ENCODE measurements around the gene BBS12. TPM values are rescaled to one million over a fixed set of nuclear protein-coding genes. Genes with fewer than 3 reads are reported as not detected.

Gene BBS12
- total and polyA plus RNA-seq, 9 of the 15 experiments (the other 6 are each of a cell fraction or from before 2014, with no cell fraction given), result 2.7 to 6.5 (median 3.3) TPM

- TF ChIP-seq, protein P1, sequence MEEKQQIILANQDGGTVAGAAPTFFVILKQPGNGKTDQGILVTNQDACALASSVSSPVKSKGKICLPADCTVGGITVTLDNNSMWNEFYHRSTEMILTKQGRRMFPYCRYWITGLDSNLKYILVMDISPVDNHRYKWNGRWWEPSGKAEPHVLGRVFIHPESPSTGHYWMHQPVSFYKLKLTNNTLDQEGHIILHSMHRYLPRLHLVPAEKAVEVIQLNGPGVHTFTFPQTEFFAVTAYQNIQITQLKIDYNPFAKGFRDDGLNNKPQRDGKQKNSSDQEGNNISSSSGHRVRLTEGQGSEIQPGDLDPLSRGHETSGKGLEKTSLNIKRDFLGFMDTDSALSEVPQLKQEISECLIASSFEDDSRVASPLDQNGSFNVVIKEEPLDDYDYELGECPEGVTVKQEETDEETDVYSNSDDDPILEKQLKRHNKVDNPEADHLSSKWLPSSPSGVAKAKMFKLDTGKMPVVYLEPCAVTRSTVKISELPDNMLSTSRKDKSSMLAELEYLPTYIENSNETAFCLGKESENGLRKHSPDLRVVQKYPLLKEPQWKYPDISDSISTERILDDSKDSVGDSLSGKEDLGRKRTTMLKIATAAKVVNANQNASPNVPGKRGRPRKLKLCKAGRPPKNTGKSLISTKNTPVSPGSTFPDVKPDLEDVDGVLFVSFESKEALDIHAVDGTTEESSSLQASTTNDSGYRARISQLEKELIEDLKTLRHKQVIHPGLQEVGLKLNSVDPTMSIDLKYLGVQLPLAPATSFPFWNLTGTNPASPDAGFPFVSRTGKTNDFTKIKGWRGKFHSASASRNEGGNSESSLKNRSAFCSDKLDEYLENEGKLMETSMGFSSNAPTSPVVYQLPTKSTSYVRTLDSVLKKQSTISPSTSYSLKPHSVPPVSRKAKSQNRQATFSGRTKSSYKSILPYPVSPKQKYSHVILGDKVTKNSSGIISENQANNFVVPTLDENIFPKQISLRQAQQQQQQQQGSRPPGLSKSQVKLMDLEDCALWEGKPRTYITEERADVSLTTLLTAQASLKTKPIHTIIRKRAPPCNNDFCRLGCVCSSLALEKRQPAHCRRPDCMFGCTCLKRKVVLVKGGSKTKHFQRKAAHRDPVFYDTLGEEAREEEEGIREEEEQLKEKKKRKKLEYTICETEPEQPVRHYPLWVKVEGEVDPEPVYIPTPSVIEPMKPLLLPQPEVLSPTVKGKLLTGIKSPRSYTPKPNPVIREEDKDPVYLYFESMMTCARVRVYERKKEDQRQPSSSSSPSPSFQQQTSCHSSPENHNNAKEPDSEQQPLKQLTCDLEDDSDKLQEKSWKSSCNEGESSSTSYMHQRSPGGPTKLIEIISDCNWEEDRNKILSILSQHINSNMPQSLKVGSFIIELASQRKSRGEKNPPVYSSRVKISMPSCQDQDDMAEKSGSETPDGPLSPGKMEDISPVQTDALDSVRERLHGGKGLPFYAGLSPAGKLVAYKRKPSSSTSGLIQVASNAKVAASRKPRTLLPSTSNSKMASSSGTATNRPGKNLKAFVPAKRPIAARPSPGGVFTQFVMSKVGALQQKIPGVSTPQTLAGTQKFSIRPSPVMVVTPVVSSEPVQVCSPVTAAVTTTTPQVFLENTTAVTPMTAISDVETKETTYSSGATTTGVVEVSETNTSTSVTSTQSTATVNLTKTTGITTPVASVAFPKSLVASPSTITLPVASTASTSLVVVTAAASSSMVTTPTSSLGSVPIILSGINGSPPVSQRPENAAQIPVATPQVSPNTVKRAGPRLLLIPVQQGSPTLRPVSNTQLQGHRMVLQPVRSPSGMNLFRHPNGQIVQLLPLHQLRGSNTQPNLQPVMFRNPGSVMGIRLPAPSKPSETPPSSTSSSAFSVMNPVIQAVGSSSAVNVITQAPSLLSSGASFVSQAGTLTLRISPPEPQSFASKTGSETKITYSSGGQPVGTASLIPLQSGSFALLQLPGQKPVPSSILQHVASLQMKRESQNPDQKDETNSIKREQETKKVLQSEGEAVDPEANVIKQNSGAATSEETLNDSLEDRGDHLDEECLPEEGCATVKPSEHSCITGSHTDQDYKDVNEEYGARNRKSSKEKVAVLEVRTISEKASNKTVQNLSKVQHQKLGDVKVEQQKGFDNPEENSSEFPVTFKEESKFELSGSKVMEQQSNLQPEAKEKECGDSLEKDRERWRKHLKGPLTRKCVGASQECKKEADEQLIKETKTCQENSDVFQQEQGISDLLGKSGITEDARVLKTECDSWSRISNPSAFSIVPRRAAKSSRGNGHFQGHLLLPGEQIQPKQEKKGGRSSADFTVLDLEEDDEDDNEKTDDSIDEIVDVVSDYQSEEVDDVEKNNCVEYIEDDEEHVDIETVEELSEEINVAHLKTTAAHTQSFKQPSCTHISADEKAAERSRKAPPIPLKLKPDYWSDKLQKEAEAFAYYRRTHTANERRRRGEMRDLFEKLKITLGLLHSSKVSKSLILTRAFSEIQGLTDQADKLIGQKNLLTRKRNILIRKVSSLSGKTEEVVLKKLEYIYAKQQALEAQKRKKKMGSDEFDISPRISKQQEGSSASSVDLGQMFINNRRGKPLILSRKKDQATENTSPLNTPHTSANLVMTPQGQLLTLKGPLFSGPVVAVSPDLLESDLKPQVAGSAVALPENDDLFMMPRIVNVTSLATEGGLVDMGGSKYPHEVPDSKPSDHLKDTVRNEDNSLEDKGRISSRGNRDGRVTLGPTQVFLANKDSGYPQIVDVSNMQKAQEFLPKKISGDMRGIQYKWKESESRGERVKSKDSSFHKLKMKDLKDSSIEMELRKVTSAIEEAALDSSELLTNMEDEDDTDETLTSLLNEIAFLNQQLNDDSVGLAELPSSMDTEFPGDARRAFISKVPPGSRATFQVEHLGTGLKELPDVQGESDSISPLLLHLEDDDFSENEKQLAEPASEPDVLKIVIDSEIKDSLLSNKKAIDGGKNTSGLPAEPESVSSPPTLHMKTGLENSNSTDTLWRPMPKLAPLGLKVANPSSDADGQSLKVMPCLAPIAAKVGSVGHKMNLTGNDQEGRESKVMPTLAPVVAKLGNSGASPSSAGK (IDR thresholded peaks at IDR 0.05), result peak; percentile 40
- TF ChIP-seq L3MBTL2 (IDR thresholded peaks at IDR 0.05) (peak; percentile 53), ZNF696 (CRISPR knock-in tag; conservative IDR thresholded peaks at IDR 0.05) (no peak), ATF7 (IDR thresholded peaks at IDR 0.05) (peak; percentile 84), CTBP1 (IDR thresholded peaks at IDR 0.05; ENCODE audit: borderline replicate concordance) (0 out of 2 replicates have a peak, but pooled peaks have one; percentile 16), XRCC3 (IDR thresholded peaks at IDR 0.05) (no peak), TCF3 (CRISPR knock-in tag; IDR thresholded peaks at IDR 0.05) (peak; percentile 61), DMBX1 (CRISPR knock-in tag; IDR thresholded peaks at IDR 0.05; ENCODE audit: borderline replicate concordance) (peak; percentile 22; the same call in 1 of the 2 replicates), ZNF589 (CRISPR knock-in tag; IDR thresholded peaks at IDR 0.05; ENCODE audit: low read depth) (peak; percentile 63; the same call in 1 of the 2 replicates), JUND (IDR thresholded peaks at IDR 0.05; ENCODE audit: borderline replicate concordance, low read depth, low read length) (peak; percentile 79), JUND (tag; IDR thresholded peaks at IDR 0.05; ENCODE audit: borderline replicate concordance, low read depth, low read length) (peak; percentile 80; the same call in 1 of the 3 replicates), NCOA2 (IDR thresholded peaks at IDR 0.05; ENCODE audit: partially characterized antibody in 2 of 2) (peak in 1 of 2 experiments; percentile 10), TEAD4 (IDR thresholded peaks at IDR 0.05; ENCODE audit: low read length) (peak; percentile 64), TEAD4 (CRISPR knock-in tag; IDR thresholded peaks at IDR 0.05; ENCODE audit: borderline replicate concordance) (no peak), SP2 (IDR thresholded peaks at IDR 0.05; ENCODE audit: extremely low read depth, low read depth, low read length, poor library complexity, severe bottlenecking) (no peak), ILF3 (IDR thresholded peaks at IDR 0.05; ENCODE audit: borderline replicate concordance) (no peak), KDM1A (IDR thresholded peaks at IDR 0.05) (peak; percentile 41 to 50; a peak in 2 of 4 replicates), DPF2 (IDR thresholded peaks at IDR 0.05) (peak; percentile 66)
These were observed 40.5 kb upstream of the BBS12 start (continued) for GRCh38 chr4:122691988-122692387.

Measured in K562 (cell line).